SKM-1 treated with dmso at 0.1 percent for 144 hours (cell line): ENCODE measurements around the gene FAM107B.

Experiments used
- DNase-seq: peaks from one replicate; lab custom pipeline; 2025; ENCODE audit not compliant: unreplicated experiment; lab: John Stamatoyannopoulos, UW

FAM107B gene

GRCh38 chr10:14519785-14520184, 254.9 kb downstream of the FAM107B start:
- no peak for DNase-seq

GRCh38 chr10:14518149-14518548, 256.5 kb downstream of the FAM107B start:
- DNase-seq: no peak

GRCh38 chr10:14513123-14513522, 261.6 kb downstream of the FAM107B start:
- no peak for DNase-seq

DNA sequence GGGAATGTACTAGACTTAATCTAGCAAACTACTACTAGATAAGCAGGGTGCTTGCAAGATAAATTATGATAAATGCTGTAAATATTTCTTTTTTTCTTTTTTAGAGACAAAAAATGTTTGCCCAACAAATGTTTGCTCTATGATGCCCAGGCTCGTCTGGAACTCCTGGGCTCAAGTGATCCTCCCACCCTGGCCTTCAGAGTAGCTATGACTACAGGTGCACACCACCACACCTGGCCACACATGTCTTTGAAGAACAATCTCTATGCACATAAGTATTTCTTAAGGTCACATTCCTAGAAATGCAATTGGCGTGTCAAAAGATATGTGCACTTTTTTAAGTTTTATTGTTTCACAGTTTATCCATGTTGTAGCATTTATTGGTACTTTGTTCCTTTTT, 264.4 kb downstream of the FAM107B start:
- no peak for DNase-seq

- no peak for DNase-seq
These were observed 266.0 kb downstream of the FAM107B start for GRCh38 chr10:14508725-14509124.

- no peak for DNase-seq
These were observed 266.9 kb downstream of the FAM107B start for GRCh38 chr10:14507781-14508180.

DNA sequence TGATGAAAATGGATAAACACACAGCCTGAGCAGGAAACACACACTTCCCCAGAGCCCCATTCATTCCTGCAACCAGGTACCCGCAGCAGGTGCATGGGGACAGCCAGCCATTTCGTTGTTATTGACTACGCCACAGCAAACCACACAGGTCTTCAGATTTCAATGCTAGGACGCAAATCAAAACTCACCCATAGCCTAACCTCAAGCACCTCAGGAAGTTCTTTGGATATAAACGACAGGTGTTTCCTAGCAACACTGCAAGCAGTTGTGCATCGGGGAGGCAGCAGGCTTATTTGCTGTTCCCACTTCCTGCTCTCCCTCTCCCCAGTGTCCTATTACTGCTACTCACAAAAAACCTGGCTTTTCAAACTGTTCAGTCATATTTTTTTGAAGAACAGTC, 267.5 kb downstream of the FAM107B start:
- DNase-seq: no peak

DNA sequence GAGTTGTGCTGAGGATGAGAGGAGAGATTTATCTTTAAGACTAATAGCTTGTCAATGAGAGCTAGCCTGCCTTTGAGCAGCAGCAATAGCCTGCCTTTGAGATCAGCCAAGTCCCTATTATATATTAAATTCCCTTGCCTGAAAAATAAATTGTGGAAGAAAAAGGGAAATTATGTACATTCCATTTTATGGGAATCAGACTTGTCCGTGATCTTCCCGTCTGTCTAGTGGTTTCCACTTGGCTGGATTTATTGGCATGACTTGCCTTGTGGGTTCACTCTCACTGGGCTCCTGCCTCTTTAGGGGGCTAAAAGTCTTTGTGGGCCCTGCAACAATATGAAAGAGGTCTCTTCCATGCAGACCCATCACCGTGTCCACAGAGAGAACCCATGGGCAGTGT, 272.3 kb downstream of the FAM107B start:
- DNase-seq: no peak

DNA sequence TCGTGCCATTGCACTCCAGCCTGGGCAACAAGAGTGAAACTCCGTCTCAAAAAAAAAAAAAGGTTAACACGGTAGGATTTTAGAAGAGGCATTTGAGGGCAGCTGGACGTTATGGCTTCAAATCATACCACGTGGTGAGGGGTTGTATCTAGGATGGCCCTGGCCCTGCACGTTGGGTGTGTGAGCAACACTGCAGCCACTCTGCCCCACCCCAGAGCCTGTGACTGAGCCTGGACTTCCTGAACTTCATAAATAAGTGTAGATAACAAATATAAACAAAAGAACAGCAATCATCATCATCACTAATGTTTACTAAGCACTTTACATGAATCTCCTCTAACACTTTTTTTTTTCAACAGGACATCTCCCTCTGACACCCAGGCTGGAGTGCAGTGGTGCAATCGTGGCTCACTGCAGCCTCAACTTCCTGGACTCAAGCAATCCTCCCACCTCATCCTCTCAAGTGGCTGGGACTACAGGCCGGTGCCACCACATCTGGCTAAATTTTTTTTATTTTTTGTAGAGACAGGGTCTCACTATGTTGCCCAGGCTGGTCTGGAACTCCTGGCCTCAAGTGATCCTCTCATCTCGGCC, 274.4 kb downstream of the FAM107B start:
- no peak for DNase-seq

DNA sequence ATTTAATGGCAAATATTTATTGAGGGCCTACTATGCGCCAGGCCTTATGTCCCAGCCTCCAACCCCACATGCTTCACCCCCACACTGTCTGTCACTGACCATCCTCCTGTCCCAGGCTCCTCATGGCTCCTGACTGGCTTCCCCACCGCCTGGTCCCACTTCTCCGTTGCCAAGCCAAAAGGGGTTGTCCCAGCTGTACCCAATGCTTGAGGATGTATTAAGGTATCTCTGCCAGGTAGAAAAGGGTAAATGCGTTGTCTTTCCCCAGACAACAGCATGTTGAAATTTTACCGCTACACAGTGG, 275.1 kb downstream of the FAM107B start:
- DNase-seq: no peak

- DNase-seq: no peak
These were observed 276.4 kb downstream of the FAM107B start for GRCh38 chr10:14498326-14498725.

DNA sequence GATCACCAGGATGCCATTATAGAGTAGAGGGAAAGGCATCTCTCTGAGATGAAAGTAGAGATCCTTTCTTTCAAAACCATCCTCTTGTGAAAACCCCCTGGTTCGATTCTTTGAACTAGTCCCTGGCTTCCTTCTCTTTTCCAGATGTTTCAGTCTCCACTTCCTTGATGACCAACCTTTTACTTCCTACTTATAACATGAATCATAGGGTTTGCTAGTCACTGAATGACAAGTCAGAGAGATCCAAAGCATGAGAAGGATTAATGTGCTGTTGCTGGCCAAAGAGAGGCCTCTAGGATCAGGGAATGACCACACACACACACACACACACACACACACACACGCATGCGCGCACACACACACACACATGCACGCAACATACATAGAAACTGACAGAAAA, 282.9 kb downstream of the FAM107B start:
- DNase-seq: no peak

DNA sequence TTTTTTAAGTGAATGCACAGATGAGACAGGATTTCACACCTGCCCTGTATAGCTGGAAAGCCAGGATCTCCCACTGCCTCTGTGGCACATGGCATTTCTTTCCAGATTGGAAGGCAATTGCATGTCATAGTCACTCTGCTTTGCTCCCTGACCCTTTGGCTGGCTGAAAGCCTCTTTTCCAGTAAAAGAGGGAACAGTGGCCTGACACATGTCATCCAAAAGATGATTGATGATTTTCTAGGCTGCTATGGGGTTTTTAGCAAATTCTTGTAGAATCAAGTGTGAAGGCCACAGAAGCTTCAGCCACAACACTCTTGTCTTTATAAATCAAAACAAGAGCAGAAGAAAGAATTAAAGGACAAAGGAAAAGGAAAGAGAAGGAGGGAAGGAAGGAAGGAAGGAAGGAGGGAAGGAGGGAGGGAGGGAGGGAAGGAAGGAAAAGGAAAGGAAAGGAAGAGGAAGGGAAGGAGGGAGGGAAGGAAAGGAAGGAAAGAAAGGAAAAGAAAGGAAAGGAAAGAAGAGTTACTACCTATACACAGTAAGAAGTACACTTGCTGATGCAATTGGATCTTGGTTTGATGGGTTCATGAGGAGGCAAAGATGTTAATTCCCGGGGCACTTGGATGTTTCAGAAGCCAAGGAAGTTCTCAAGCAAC, 285.0 kb downstream of the FAM107B start:
- DNase-seq: no peak

GRCh38 chr10:14487488-14487883, 287.2 kb downstream of the FAM107B start:
- no peak for DNase-seq

DNA sequence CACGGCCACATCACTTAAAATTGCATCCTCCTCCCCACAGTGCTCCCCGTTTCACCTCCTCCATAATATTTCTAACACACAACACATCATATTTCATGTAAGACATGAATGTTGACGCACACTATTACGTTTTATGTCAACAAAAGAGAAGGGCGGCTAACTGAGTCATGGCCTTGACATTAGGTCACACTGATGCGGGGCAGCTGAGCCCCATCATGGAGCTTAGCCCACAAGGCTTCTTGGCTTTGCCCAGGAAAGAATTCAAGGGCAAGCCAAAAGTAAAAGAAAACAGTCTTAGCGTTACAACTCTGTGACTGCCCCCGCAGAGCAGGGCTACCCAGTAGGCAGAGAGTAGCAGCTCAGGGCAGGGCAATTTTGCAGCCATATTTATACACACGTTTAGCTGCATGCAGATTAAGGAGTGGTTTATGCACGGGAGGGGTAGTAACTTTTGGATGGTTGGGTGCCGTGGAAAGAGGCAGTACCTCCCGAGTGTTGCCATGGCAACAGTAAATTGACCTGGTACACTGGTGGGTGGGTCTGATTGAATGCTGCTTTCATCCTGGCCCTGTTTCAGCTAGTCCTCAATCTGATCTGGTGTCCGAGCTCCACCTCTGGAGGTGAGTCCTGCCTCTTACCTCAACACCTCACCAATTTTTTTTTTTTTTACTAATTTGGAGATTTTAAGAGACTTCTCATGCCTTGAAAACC, 287.8 kb downstream of the FAM107B start:
- no peak for DNase-seq

GRCh38 chr10:14485986-14486385, 288.7 kb downstream of the FAM107B start:
- DNase-seq: no peak

GRCh38 chr10:14483417-14483816, 291.3 kb downstream of the FAM107B start:
- no peak for DNase-seq

GRCh38 chr10:14481752-14482151, 292.9 kb downstream of the FAM107B start:
- no peak for DNase-seq

- DNase-seq: no peak
These were observed 293.7 kb downstream of the FAM107B start for GRCh38 chr10:14481014-14481413.

- peak; percentile 2 for DNase-seq
These were observed 296.1 kb downstream of the FAM107B start for GRCh38 chr10:14478604-14479003.

GRCh38 chr10:14478201-14478600, 296.5 kb downstream of the FAM107B start:
- DNase-seq: no peak

GRCh38 chr10:14477408-14477710, 297.3 kb downstream of the FAM107B start:
- DNase-seq: no peak
